Spleen (tissue), 11 donors: ENCODE data around the gene ITPR2. TPM values are rescaled to one million over a fixed set of nuclear protein-coding genes. Genes with fewer than 3 reads are reported as not detected.

Experiments
- DNase-seq: peaks from one replicate; pipeline ENCODE4 v3.0.0-alpha.2; 2020
- H3K27ac ChIP-seq, 8 donors: fragments of 200-600 bp; sonication (generic) in 7 of 8; 1 replicate in 4 of 8; 2 replicates in 4 of 8; pipeline versions ENCODE4 v1.5.0 to v1.8.0; 2016 to 2021; ENCODE audit warnings: inconsistent platforms in 4 of 8, mild to moderate bottlenecking in 4 of 8, moderate library complexity in 1 of 8
- H3K27me3 ChIP-seq, 7 donors: fragments of 200-600 bp; sonication (generic) in 6 of 7; replicated peaks in 1 of 7; 1 replicate in 4 of 7; 2 replicates in 3 of 7; pipeline versions ENCODE4 v1.5.0 to v1.8.0; 2016 to 2021; ENCODE audit warnings: inconsistent platforms in 3 of 7, mild to moderate bottlenecking in 1 of 7
- H3K36me3 ChIP-seq, 6 donors: fragments of 200-600 bp; sonication (generic) in 5 of 6; 1 replicate in 4 of 6; 2 replicates in 2 of 6; pipeline versions ENCODE4 v1.5.0 to v1.8.0; 2016 to 2021; ENCODE audit warnings: inconsistent platforms in 2 of 6
- H3K4me1 ChIP-seq, 6 donors: fragments of 200-600 bp; sonication (generic) in 5 of 6; 1 replicate in 3 of 6; 2 replicates in 3 of 6; pipeline versions ENCODE4 v1.5.0 to v1.8.0; 2016 to 2021; ENCODE audit warnings: inconsistent platforms in 3 of 6
- H3K4me3 ChIP-seq, 8 donors: fragments of 200-600 bp; sonication (generic) in 7 of 8; 1 replicate in 4 of 8; 2 replicates in 4 of 8; pipeline versions ENCODE4 v1.5.0 to v1.8.0; 2016 to 2021; ENCODE audit warnings: inconsistent platforms in 4 of 8, mild to moderate bottlenecking in 4 of 8, moderate library complexity in 2 of 8
- H3K9me3 ChIP-seq, 8 donors: fragments of 200-600 bp; sonication (generic) in 7 of 8; 1 replicate in 4 of 8; 2 replicates in 4 of 8; pipeline versions ENCODE4 v1.5.0 to v1.8.0; 2016 to 2021; ENCODE audit warnings: inconsistent platforms in 4 of 8
- CTCF ChIP-seq, 11 experiments: fragments of 200-600 bp in 7 of 11; fragments of 450-650 bp in 4 of 11; sonication (generic) in 4 of 11; IDR thresholded peaks in 8 of 11; conservative IDR thresholded peaks in 3 of 11; 1 replicate in 7 of 11; 2 replicates in 4 of 11; pipeline versions ENCODE4 v1.4.0 to v1.8.0; 2016 to 2021; ENCODE audit warnings: antibody characterized with exemption in 11 of 11, inconsistent platforms in 4 of 11, mild to moderate bottlenecking in 1 of 11
- POLR2A ChIP-seq, 3 donors: fragments of 450-650 bp; IDR thresholded peaks; one replicate each; pipeline ENCODE4 v1.5.1; 2017; ENCODE audit warnings: antibody characterized with exemption in 3 of 3, mild to moderate bottlenecking in 1 of 3
- POLR2AphosphoS5 ChIP-seq, 3 donors: sonication (generic); formaldehyde crosslinking; IDR thresholded peaks; one replicate each; pipeline ENCODE4 v1.5.1; 2017; ENCODE audit warnings: antibody characterized with exemption in 3 of 3
- WGBS, 5 donors: extraction: QIAGEN DNeasy Blood & Tissue Kit in 3 of 5; methylation state at CpG; one replicate each; pipeline versions ENCODE4 v1.1.5 to v1.1.7; 2013 to 2018; 5-methylcytosine and 5-hydroxymethylcytosine counted together
- intact Hi-C: fragments of 100-400 bp; cut with DNase I; formaldehyde crosslinking; loops from one replicate; pipeline ENCODE4 v1.15.0; 2023; ENCODE audit warnings: low total_unique reads
- polyA plus RNA-seq, 3 donors: library from polyadenylated mRNA; stranded (reverse); fragments of 200-250 nt; gene quantifications; one replicate each; pipeline ENCODE4 v1.2.1, GENCODE V29; 2013
- total RNA-seq, 7 donors: library from RNA; depleted of rRNA in 3 of 7; stranded (reverse); fragments of >200 nt in 3 of 7; fragmentation: NEBNext Ultra II Directional in 4 of 7; extraction: Animal tissue kit (Norgen Biotek cat#: 25700) in 4 of 7; gene quantifications; one replicate each; pipeline versions ENCODE4 v1.1.0 to v1.2.1, GENCODE V29; 2016 to 2021
- donor health status: healthy with polysubstance abuse.
- donor health status: DM: no; HTN: no; CAD: no; lungs with moderate emphysema.
- donor health status: DM: no; HTN: no; CAD: no.
- donor health status: Bipolar disorder and iron deficiency.
- donor health status: healthy.
- donor health status: DM: no; HTN: no; CAD: no.
- donor health status: DM: yes; HTN: yes; CAD: no.

The ITPR2 gene
- total and polyA plus RNA-seq, 10 donors: 3.2 to 105 (median 60.4) TPM

- no peak for DNase-seq
- 60 to 84% (median 69%) methylated on average over 4 of the region's 4 CpGs for WGBS, 5 donors
- peaks cover 0 to 3% (median 0%) of the 10 kb centered on the region in 6 donors for H3K36me3 ChIP-seq
- peaks cover 0 to 27% (median 13%) of the 10 kb centered on the region in 6 donors for H3K4me1 ChIP-seq
- H3K4me3 ChIP-seq: no peak overlapping the region
- no peaks in the 10 kb centered on the region for H3K27me3 ChIP-seq
- intact Hi-C loops: no loop called here
- TF ChIP-seq CTCF (IDR thresholded peaks at IDR 0.05 in 8 of 11, conservative IDR thresholded peaks at IDR 0.05 in 3 of 11): no peak
- no peak for TF ChIP-seq POLR2AphosphoS5 (IDR thresholded peaks at IDR 0.05)
- no peak for TF ChIP-seq POLR2A (IDR thresholded peaks at IDR 0.05)
- H3K9me3 ChIP-seq: peaks cover 0 to 23% (median 15%) of the 10 kb centered on the region in 8 donors
- H3K27ac ChIP-seq: no peak overlapping the region
Observed at GRCh38 chr12:26767865-26768264, 65.1 kb downstream of the ITPR2 start.

- TF ChIP-seq CTCF (IDR thresholded peaks at IDR 0.05 in 8 of 11, conservative IDR thresholded peaks at IDR 0.05 in 3 of 11) (no peak), POLR2AphosphoS5 (IDR thresholded peaks at IDR 0.05) (no peak), POLR2A (IDR thresholded peaks at IDR 0.05) (no peak)
- Histone ChIP-seq H3K4me1 (peaks cover 0 to 26% (median 13%) of the 10 kb centered on the region in 6 donors), H3K4me3 (no peak overlapping the region), H3K27me3 (no peaks in the 10 kb centered on the region), H3K27ac (no peak overlapping the region), H3K36me3 (peaks cover 0 to 3% (median 0%) of the 10 kb centered on the region in 6 donors), H3K9me3 (peaks cover 2 to 30% (median 22%) of the 10 kb centered on the region in 8 donors)
- intact Hi-C loops: no loop called here
- 95 to 100% (median 96%) methylated on average over 1 of the region's 1 CpG for WGBS, 5 donors
- no peak for DNase-seq
Observed at GRCh38 chr12:26767116-26767515, 65.9 kb downstream of the ITPR2 start.

GRCh38 chr12:26762186-26762585 is 70.8 kb downstream of the ITPR2 start:
- intact Hi-C loops: no loop called here

GRCh38 chr12:26761775-26762174 is 71.2 kb downstream of the ITPR2 start:
- H3K36me3 ChIP-seq: peaks cover 0 to under 1% (median 0%) of the 10 kb centered on the region in 6 donors
- H3K27ac ChIP-seq: no peak overlapping the region
- DNase-seq: no peak
- TF ChIP-seq POLR2A (IDR thresholded peaks at IDR 0.05) (no peak), POLR2AphosphoS5 (IDR thresholded peaks at IDR 0.05) (no peak), CTCF (IDR thresholded peaks at IDR 0.05 in 8 of 11, conservative IDR thresholded peaks at IDR 0.05 in 3 of 11) (no peak)
- H3K27me3 ChIP-seq: no peaks in the 10 kb centered on the region
- intact Hi-C loops: no loop called here
- H3K4me1 ChIP-seq: no peaks in the 10 kb centered on the region
- no peak overlapping the region for H3K4me3 ChIP-seq
- 95 to 98% (median 97%) methylated on average over 3 of the region's 3 CpGs for WGBS, 5 donors
- H3K9me3 ChIP-seq: peaks cover 9 to 48% (median 41%) of the 10 kb centered on the region in 8 donors

More at GRCh38 chr12:26762186-26762585, 70.8 kb downstream of the ITPR2 start:
- Histone ChIP-seq H3K4me1 (no peaks in the 10 kb centered on the region), H3K4me3 (no peak overlapping the region), H3K27ac (no peak overlapping the region), H3K36me3 (peaks cover 0 to 3% (median 0%) of the 10 kb centered on the region in 6 donors), H3K27me3 (no peaks in the 10 kb centered on the region), H3K9me3 (peaks cover 9 to 46% (median 39%) of the 10 kb centered on the region in 8 donors)
- no peak for DNase-seq
- 95 to 98% (median 97%) methylated on average over 1 of the region's 1 CpG for whole genome bisulfite sequencing, 5 donors
- TF ChIP-seq POLR2A (IDR thresholded peaks at IDR 0.05) (no peak), CTCF (IDR thresholded peaks at IDR 0.05 in 8 of 11, conservative IDR thresholded peaks at IDR 0.05 in 3 of 11) (no peak), POLR2AphosphoS5 (IDR thresholded peaks at IDR 0.05) (no peak)
